ENCODE data around the gene SHMT2. TPM values are rescaled to one million over a fixed set of nuclear protein-coding genes. Genes with fewer than 3 reads are reported as not detected.

Gene SHMT2
- 100 to 1,000 TPM in 1 of 2 donors, 10 to 100 TPM in 1; 76.7 to 134 TPM for total RNA-seq
- 141 TPM for polyA plus RNA-seq (2013, experiment 1 of 2)
- 96.2 TPM for polyA plus RNA-seq (2013, experiment 2 of 2)
- long read RNA-seq, experiment 1, transcript SHMT2-201 (12 exons, 2,537 nt), result major isoform, 20 of 39 reads
- long read RNA-seq, experiment 1, partial matches to known transcripts, result 8 of 39 reads
- long read RNA-seq, experiment 1, other reads (novel, unspliced or antisense), result 11 of 39 reads
- long read RNA-seq, experiment 2, transcript SHMT2-201 (12 exons, 2,537 nt), result major isoform, 86 of 107 reads
- long read RNA-seq, experiment 2, partial matches to known transcripts, result 8 of 107 reads
- long read RNA-seq, experiment 2, other reads (novel, unspliced or antisense), result 10 of 107 reads
- long read RNA-seq, experiment 3, transcript SHMT2-226 (11 exons, 2,215 nt), result minor isoform, 7 of 836 reads
- long read RNA-seq, experiment 3, transcript SHMT2-202 (12 exons, 2,006 nt), result minor isoform, 11 of 836 reads
- long read RNA-seq, experiment 3, transcript SHMT2-201 (12 exons, 2,537 nt), result major isoform, 719 of 836 reads
- long read RNA-seq, experiment 3, partial matches to known transcripts, result 40 of 836 reads
- long read RNA-seq, experiment 3, other reads (novel, unspliced or antisense), result 50 of 836 reads
- long read RNA-seq, experiment 4, transcript SHMT2-201 (12 exons, 2,537 nt), result major isoform, 15 of 20 reads
- long read RNA-seq, experiment 4, partial matches to known transcripts, result 3 of 20 reads
- long read RNA-seq, experiment 4, other reads (novel, unspliced or antisense), result 1 of 20 reads

DNA sequence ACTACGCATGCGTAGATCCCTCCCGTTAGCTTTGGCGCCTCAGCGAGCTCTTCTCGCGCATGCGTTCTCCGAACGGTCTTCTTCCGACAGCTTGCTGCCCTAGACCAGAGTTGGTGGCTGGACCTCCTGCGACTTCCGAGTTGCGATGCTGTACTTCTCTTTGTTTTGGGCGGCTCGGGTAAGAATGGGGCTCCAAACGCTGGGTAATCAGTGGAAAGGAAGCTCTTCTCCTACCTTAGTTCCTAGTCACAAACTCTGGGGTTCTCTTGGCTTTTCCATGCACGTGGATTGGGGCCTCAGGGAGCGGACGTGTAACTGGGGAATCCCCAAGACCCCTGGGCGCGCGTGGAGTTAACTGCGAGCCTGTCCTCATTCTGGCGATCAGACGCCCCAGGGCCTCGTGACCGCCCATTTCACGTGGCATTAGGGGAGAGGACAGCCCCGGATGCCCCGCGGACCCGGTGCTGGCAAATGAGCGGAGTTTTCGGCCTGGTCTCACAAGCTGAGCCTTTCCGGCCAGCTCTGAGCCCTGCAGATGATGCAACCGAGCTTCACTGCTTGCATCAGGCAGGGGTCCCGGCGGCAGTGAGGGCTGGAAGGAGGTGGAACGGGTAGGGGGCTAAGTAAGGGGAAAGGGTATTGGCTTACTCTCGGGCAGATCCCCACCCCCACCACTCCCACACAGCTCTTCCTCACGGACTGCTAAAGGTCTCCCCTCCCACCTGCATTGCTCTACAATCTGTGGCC, at the start of gene SHMT2:
SHMT2 (plus strand) TSS at position 78 of the 747 bp plus-strand sequence; CDS start at position 146, 68 bp downstream.
- 0% methylated on average over 24 to 41 of the region's 42 CpGs for WGBS, 2 experiments (ENCODE audit: insufficient coverage in 1 of 2, insufficient read length in 1 of 2)
- Histone ChIP-seq H3K27me3 (ENCODE audit: control insufficient read depth, insufficient read depth, low read length, poor library complexity, severe bottlenecking) (peaks cover 39% of the 10 kb centered on the region), H3K9me3 (ENCODE audit: control insufficient read depth, low read length) (no peaks in the 10 kb centered on the region), H3K9ac (ENCODE audit: extremely low read depth, low read length, poor library complexity, severe bottlenecking) (peak within 1 kb of the TSS; percentile 91), H3K27ac (ENCODE audit: low read depth, low read length) (peak within 1 kb of the TSS; percentile 89), H3K4me1 (ENCODE audit: control insufficient read depth, insufficient read depth, low read length) (peaks cover 10% of the 10 kb centered on the region), H3K36me3 (ENCODE audit: control insufficient read depth, insufficient read depth, low read length) (peaks cover 41% of the 10 kb centered on the region), H3K4me3 (ENCODE audit: low read length) (peak within 1 kb of the TSS; percentile 89)
- peaks cover 39% of the 10 kb centered on the region for H3K27me3 Mint-ChIP-seq (ENCODE audit: insufficient read depth)
- peaks cover 40% of the 10 kb centered on the region for H3K36me3 Mint-ChIP-seq (ENCODE audit: low read depth)
- H3K4me3 Mint-ChIP-seq, result peak within 1 kb of the TSS; percentile 98
- peak; percentile 99 for DNase-seq
- H3K27ac Mint-ChIP-seq, result peak within 1 kb of the TSS; percentile 100
- TF ChIP-seq, protein P1, sequence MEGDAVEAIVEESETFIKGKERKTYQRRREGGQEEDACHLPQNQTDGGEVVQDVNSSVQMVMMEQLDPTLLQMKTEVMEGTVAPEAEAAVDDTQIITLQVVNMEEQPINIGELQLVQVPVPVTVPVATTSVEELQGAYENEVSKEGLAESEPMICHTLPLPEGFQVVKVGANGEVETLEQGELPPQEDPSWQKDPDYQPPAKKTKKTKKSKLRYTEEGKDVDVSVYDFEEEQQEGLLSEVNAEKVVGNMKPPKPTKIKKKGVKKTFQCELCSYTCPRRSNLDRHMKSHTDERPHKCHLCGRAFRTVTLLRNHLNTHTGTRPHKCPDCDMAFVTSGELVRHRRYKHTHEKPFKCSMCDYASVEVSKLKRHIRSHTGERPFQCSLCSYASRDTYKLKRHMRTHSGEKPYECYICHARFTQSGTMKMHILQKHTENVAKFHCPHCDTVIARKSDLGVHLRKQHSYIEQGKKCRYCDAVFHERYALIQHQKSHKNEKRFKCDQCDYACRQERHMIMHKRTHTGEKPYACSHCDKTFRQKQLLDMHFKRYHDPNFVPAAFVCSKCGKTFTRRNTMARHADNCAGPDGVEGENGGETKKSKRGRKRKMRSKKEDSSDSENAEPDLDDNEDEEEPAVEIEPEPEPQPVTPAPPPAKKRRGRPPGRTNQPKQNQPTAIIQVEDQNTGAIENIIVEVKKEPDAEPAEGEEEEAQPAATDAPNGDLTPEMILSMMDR (conservative IDR thresholded peaks at IDR 0.05), result no peak
- no peaks in the 10 kb centered on the region for H3K9me3 Mint-ChIP-seq
- peaks cover 24% of the 10 kb centered on the region for H3K4me1 Mint-ChIP-seq

DNA sequence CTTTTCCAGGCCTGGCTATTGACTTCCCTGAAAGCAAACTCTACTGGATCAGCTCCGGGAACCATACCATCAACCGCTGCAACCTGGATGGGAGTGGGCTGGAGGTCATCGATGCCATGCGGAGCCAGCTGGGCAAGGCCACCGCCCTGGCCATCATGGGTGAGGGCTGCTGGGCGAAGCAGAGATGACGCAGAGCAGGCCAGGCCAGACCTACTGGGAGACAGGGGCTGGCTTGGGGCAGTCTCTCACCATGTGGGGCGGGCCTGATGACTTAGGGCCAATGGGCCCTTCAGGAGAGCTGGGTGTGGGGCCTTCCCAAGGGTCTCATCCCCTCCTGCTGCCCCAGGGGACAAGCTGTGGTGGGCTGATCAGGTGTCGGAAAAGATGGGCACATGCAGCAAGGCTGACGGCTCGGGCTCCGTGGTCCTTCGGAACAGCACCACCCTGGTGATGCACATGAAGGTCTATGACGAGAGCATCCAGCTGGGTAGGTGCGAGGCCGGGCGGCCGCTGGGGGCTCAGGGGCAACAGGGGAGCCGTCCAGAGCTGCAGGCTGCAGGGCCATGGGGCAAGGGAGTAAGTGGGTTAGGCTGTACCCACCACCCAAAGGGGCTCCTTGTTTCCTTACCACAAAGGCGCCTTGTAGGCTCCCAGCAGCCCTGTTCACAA, 49.1 kb upstream of the SHMT2 start:
- no peak for DNase-seq
- Histone ChIP-seq H3K27me3 (ENCODE audit: control insufficient read depth, insufficient read depth, low read length, poor library complexity, severe bottlenecking) (no peaks in the 10 kb centered on the region), H3K4me1 (ENCODE audit: control insufficient read depth, insufficient read depth, low read length) (no peaks in the 10 kb centered on the region), H3K27ac (ENCODE audit: low read depth, low read length) (no peak overlapping the region), H3K9ac (ENCODE audit: extremely low read depth, low read length, poor library complexity, severe bottlenecking) (no peak overlapping the region), H3K9me3 (ENCODE audit: control insufficient read depth, low read length) (no peaks in the 10 kb centered on the region), H3K4me3 (ENCODE audit: low read length) (no peak overlapping the region), H3K36me3 (ENCODE audit: control insufficient read depth, insufficient read depth, low read length) (peaks cover 54% of the 10 kb centered on the region)
- Mint-ChIP-seq H3K27me3 (ENCODE audit: insufficient read depth) (no peaks in the 10 kb centered on the region), H3K4me1 (peaks cover 3% of the 10 kb centered on the region), H3K4me3 (no peak overlapping the region), H3K27ac (no peak overlapping the region), H3K9me3 (no peaks in the 10 kb centered on the region), H3K36me3 (ENCODE audit: low read depth) (peaks cover 60% of the 10 kb centered on the region)
- WGBS, 2 experiments (ENCODE audit: insufficient coverage in 1 of 2, insufficient read length in 1 of 2), result 94 to 98% methylated on average over 13 to 20 of the region's 20 CpGs
- TF ChIP-seq, protein P1 (conservative IDR thresholded peaks at IDR 0.05), result no peak

DNA sequence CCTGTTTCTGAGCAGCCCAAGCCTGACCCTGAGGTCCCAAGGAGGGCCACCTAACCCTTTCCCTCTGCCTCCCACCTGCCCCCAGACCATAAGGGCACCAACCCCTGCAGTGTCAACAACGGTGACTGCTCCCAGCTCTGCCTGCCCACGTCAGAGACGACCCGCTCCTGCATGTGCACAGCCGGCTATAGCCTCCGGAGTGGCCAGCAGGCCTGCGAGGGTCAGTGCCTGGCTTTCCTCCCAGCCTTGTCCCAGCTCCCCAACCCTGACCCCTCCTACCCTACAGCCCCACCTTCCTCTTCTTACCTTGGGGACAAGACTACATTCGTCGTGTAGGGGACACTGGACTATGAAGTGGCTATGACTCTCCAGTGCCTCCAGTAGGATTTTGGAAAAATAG, 48.4 kb upstream of the SHMT2 start:
- DNase-seq, result no peak
- H3K9me3 Mint-ChIP-seq, result no peaks in the 10 kb centered on the region
- no peak overlapping the region for H3K4me3 Mint-ChIP-seq
- peaks cover 3% of the 10 kb centered on the region for H3K4me1 Mint-ChIP-seq
- WGBS, 2 experiments (ENCODE audit: insufficient coverage in 1 of 2, insufficient read length in 1 of 2), result 94 to 96% methylated on average over 7 to 9 of the region's 9 CpGs
- no peaks in the 10 kb centered on the region for H3K4me1 ChIP-seq (ENCODE audit: control insufficient read depth, insufficient read depth, low read length)
- H3K4me3 ChIP-seq (ENCODE audit: low read length), result no peak overlapping the region
- no peaks in the 10 kb centered on the region for H3K9me3 ChIP-seq (ENCODE audit: control insufficient read depth, low read length)
- TF ChIP-seq, protein P1 (conservative IDR thresholded peaks at IDR 0.05), result no peak
- peaks cover 54% of the 10 kb centered on the region for H3K36me3 ChIP-seq (ENCODE audit: control insufficient read depth, insufficient read depth, low read length)
- peaks cover 60% of the 10 kb centered on the region for H3K36me3 Mint-ChIP-seq (ENCODE audit: low read depth)
- no peak overlapping the region for H3K9ac ChIP-seq (ENCODE audit: extremely low read depth, low read length, poor library complexity, severe bottlenecking)
- no peaks in the 10 kb centered on the region for H3K27me3 Mint-ChIP-seq (ENCODE audit: insufficient read depth)
- no peaks in the 10 kb centered on the region for H3K27me3 ChIP-seq (ENCODE audit: control insufficient read depth, insufficient read depth, low read length, poor library complexity, severe bottlenecking)
- no peak overlapping the region for H3K27ac ChIP-seq (ENCODE audit: low read depth, low read length)
- no peak overlapping the region for H3K27ac Mint-ChIP-seq

Data from endodermal cell (in vitro differentiated cells).